BE2C (cell line): ENCODE results near the gene OLAH.
A peak's percentile ranks its signal among the peaks of the same experiment; 100 is the strongest.

ENCODE experiments used
- DNase-seq: peaks from one replicate; pipeline ENCODE4 v3.0.0-alpha.2; 2020
- H3K27me3 ChIP-seq: fragments of 250-450 bp; sonication (Bioruptor Pico); 2 replicates; pipeline ENCODE4 v1.5.1; 2020; ENCODE audit warnings: mild to moderate bottlenecking
- H3K36me3 ChIP-seq: fragments of 250-450 bp; sonication (Bioruptor Pico); 2 replicates; pipeline ENCODE4 v1.5.1; 2020; ENCODE audit warnings: mild to moderate bottlenecking
- H3K4me1 ChIP-seq: fragments of 250-450 bp; sonication (Bioruptor Pico); 2 replicates; pipeline ENCODE4 v1.5.1; 2020
- H3K4me3 ChIP-seq: 2 replicates; pipeline ENCODE4 v1.5.1; 2011; ENCODE audit warnings: low read depth, low read length
- H3K9me3 ChIP-seq: fragments of 250-450 bp; sonication (Bioruptor Pico); 2 replicates; pipeline ENCODE4 v1.5.1; 2020
- TF ChIP-seq, protein P1 (sequence below): IDR thresholded peaks from 2 replicates; pipeline ENCODE4 v1.5.1; 2012; ENCODE audit warnings: mild to moderate bottlenecking, low read depth, low read length

The OLAH gene

DNA sequence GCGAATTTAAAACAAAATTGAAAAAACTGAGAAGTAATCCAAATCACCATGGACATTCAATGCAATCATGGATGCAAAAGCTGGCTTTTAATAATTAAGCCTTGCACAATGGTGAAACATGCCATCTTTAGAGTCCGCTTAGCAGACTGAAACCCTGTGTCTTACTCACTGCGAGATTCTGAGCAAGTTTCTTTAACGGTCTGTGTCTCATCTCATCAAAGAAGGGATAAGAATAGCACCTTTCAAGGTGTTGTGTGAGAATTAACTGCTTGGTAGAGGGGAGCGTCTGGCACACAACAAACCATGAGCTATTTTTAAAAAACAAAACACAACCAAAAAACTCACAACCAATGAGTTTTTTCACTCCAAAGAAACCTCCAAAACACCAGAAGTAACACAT, 23.4 kb downstream of the OLAH start:
- TF ChIP-seq, protein P1, sequence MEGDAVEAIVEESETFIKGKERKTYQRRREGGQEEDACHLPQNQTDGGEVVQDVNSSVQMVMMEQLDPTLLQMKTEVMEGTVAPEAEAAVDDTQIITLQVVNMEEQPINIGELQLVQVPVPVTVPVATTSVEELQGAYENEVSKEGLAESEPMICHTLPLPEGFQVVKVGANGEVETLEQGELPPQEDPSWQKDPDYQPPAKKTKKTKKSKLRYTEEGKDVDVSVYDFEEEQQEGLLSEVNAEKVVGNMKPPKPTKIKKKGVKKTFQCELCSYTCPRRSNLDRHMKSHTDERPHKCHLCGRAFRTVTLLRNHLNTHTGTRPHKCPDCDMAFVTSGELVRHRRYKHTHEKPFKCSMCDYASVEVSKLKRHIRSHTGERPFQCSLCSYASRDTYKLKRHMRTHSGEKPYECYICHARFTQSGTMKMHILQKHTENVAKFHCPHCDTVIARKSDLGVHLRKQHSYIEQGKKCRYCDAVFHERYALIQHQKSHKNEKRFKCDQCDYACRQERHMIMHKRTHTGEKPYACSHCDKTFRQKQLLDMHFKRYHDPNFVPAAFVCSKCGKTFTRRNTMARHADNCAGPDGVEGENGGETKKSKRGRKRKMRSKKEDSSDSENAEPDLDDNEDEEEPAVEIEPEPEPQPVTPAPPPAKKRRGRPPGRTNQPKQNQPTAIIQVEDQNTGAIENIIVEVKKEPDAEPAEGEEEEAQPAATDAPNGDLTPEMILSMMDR, result no peak
- H3K9me3 ChIP-seq, result no peaks in the 10 kb centered on the region
- no peaks in the 10 kb centered on the region for H3K27me3 ChIP-seq
- H3K36me3 ChIP-seq, result no peaks in the 10 kb centered on the region
- no peaks in the 10 kb centered on the region for H3K4me1 ChIP-seq
- DNase-seq, result no peak
- H3K4me3 ChIP-seq, result no peak overlapping the region

DNA sequence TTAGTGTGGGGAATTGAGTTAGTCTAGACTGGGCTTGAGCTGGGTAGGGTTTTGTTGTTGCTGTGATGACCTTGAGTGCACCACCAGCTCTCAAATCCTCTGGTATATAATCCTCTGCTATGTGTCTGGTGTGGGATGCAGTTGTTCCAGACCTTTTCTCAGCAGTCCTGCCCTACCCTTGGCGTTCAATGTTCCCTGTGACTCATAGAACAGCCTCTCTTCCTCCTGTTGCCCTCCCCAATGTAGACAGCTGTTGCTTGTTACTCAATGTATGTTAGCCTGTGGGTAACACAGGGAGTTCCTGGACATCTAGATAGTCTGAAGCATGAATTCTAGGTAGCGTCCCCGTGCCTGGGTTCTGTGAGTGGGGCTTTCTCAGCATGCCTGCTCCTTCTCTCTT, 25.1 kb downstream of the OLAH start:
- Histone ChIP-seq H3K27me3 (no peaks in the 10 kb centered on the region), H3K4me3 (no peak overlapping the region), H3K4me1 (no peaks in the 10 kb centered on the region), H3K36me3 (no peaks in the 10 kb centered on the region), H3K9me3 (no peaks in the 10 kb centered on the region)
- TF ChIP-seq, protein P1, result no peak
- no peak for DNase-seq

DNA sequence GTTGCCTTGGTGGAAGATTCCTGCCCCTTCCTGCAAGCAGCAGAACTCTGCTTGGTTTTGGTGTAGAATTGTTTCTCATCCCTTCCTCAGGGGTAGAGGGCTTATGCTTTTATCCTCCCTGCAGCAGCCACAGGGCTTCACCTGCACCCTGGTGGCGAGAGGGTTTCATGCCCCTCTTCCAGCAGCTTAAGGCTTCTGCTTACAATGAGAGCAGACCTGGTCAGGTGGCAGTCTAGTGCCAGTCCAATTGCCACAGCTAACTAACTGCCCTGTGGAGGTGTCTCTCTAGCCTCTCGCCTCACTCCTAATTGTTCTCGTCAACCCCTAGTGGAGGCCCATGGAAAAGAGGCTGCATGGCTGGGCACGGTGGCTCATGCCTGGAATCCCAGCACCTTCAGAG, 25.5 kb downstream of the OLAH start:
- Histone ChIP-seq H3K27me3 (no peaks in the 10 kb centered on the region), H3K4me1 (no peaks in the 10 kb centered on the region)
- TF ChIP-seq, protein P1, result no peak

DNA sequence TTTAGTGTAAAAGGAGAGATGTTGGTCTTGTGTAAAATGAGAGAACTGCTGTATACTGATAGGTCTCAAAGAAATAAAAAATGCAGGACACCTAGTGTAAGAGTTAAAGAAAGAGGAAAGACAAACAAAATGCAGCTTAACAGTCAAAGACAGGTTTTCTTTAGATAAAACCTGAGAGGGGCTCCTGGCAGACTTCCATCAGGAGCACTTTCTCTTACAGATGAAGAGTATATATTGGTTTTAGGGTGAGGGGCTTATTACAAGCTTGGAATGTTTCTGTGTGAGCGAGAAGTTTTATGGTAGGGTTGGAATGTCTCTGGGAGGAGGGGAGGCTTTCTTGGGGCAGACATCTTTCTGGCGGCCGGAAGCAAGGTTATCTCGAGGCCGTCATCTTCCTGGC, 28.6 kb downstream of the OLAH start:
- no peak for DNase-seq
- Histone ChIP-seq H3K4me1 (no peaks in the 10 kb centered on the region), H3K36me3 (no peaks in the 10 kb centered on the region), H3K27me3 (no peaks in the 10 kb centered on the region), H3K9me3 (no peaks in the 10 kb centered on the region), H3K4me3 (no peak overlapping the region)
- TF ChIP-seq, protein P1, result no peak

More for the DNA sequence above, 25.5 kb downstream of the OLAH start:
- Histone ChIP-seq H3K9me3 (no peaks in the 10 kb centered on the region), H3K36me3 (no peaks in the 10 kb centered on the region), H3K4me3 (no peak overlapping the region)
- DNase-seq, result no peak

DNA sequence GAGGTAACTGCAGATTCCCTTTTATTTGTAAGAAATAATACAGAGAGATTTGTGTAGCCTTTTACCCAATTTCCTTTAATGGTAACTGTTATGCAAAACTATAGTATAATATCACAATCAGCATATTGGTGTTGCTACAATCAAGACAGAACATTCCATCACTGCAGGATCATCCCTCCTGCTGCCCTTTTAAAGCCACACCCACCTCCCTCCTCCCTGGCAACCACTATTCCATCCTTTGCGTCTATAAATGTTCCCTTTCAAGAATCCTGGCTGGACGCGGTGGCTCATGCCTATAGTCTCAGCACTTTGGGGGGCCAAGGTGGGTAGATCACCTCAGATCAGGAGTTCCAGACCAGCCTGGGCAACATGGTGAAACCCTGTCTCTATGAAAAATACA, 31.7 kb downstream of the OLAH start:
- Histone ChIP-seq H3K4me3 (no peak overlapping the region), H3K27me3 (no peaks in the 10 kb centered on the region), H3K36me3 (no peaks in the 10 kb centered on the region), H3K9me3 (no peaks in the 10 kb centered on the region), H3K4me1 (no peaks in the 10 kb centered on the region)
- no peak for DNase-seq
- TF ChIP-seq, protein P1, result no peak

DNA sequence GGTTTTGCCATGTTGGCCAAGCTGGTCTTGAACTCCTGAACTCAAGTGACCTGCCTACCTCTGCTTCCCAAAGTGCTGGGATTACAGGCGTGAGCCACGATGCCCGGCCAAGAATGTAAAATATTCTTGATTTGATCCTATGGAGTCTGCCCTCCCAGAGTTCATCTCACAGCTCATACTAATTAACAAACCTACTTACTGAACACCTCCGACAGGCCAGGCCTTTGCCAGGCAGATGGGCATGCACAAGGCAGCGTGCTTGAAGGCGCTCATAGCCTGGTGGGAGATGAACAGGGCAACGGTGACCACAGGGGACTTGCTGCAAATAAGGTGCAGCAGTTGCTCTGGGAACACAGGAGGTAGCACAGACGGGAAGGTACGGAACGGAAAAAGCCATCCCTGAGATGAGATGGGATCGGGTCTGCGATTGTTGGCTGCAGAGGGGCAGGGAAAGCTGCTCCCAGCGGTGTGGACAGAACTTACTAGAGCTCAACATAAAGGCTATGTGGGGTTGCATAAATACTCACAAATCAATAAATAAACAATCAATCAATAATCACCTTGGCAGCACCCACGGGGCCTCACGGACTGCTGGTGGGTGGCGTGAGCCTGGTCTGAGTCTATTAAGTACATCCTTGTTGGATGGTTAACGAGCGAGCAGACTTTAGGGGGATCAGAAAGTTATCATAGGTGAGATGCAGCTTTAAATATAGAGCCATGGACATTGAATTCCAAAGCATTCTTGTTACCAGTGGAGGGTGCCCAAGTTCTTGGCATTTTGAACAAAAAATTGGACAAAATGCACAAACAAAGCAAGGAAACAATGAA, 40.1 kb downstream of the OLAH start:
- H3K4me3 ChIP-seq, result peak overlapping the region; percentile 56
- DNase-seq, result no peak

More for the DNA sequence above, 40.1 kb downstream of the OLAH start:
- no peaks in the 10 kb centered on the region for H3K36me3 ChIP-seq
- H3K4me1 ChIP-seq, result no peaks in the 10 kb centered on the region
- TF ChIP-seq, protein P1, result no peak
- H3K9me3 ChIP-seq, result no peaks in the 10 kb centered on the region
- H3K27me3 ChIP-seq, result no peaks in the 10 kb centered on the region
